ENCODE results near the gene MNT. TPM values are rescaled to one million over a fixed set of nuclear protein-coding genes. Genes with fewer than 3 reads are reported as not detected.

MNT gene
- total and polyA plus RNA-seq, 2 of the 8 experiments (the other 6 are each of a cell fraction or from before 2014, with no cell fraction given), result 5.0 to 17.3 TPM

- WGBS, 2 experiments (ENCODE audit: extremely low coverage in 1 of 2, insufficient coverage in 1 of 2, insufficient read length in 1 of 2, insufficient replicate concordance in 2 of 2, low coverage in 1 of 2, low lambda C conversion rate in 2 of 2, missing lambda C conversion rate in 1 of 2), result 82% methylated on average over 18 of the region's 18 CpGs; no CpG with 5 or more reads in 1 of the 2 experiments
- no peak overlapping the region for H3K27ac ChIP-seq (ENCODE audit: low read depth, low read length)
- H3K4me2 ChIP-seq (ENCODE audit: insufficient read depth in 1 of 2, low read depth in 2 of 2, low read length in 2 of 2), result 0 out of 4 replicates have a peak overlapping the region, but pooled peaks of 1 of the 2 experiments have one; percentile 27
These were observed 15.3 kb downstream of the MNT start for GRCh38 chr17:2385240-2386210.

More at GRCh38 chr17:2385240-2386210, 15.3 kb downstream of the MNT start:
- H3K4ac ChIP-seq (replicated peaks; ENCODE audit: insufficient read length, low read depth, low read length), result no peak overlapping the region
- no peak for DNase-seq (ENCODE audit: low read depth in 1 of 2, low spot score in 2 of 2)
- H3K23me2 ChIP-seq (ENCODE audit: low read depth, low read length), result no peaks in the 10 kb centered on the region
- H2BK120ac ChIP-seq (replicated peaks; ENCODE audit: low read depth, low read length), result no peak overlapping the region
- H2AK5ac ChIP-seq (ENCODE audit: low read depth, low read length), result no peak overlapping the region; the same call in 1 of the 2 replicates
- H2BK20ac ChIP-seq (ENCODE audit: low read length), result no peak overlapping the region
- CTCF ChIA-PET (ENCODE audit: partially characterized antibody), result interaction anchor here (0.7 to 11.8 kb wide), 7 partner anchors 13 to 33 kb away, joined by 3 to 216 read pairs (median 6); no protein-coding TSS in a partner anchor
- no peak overlapping the region for H4K5ac ChIP-seq (ENCODE audit: insufficient read length, low read depth, low read length)
- H2AFZ ChIP-seq (ENCODE audit: low read length), result no peak overlapping the region
- POLR2A ChIA-PET (ENCODE audit: partially characterized antibody), result interaction anchor here (0.9 to 15.4 kb wide), 6 partner anchors 12 to 26 kb away, joined by 3 to 193 read pairs (median 4); partner anchors contain the start of gene MNT
- no peak overlapping the region for H2BK5ac ChIP-seq (ENCODE audit: low read depth, low read length)
- no peak overlapping the region for H3K18ac ChIP-seq (ENCODE audit: extremely low read depth, low read length)
- H2BK15ac ChIP-seq (ENCODE audit: low read length), result no peak overlapping the region
- no peak overlapping the region for H4K8ac ChIP-seq (ENCODE audit: extremely low read depth, insufficient read depth, low read length)
- H3K4me1 ChIP-seq (replicated peaks in 1 of 4; ENCODE audit: control insufficient read depth in 3 of 4, insufficient read depth in 4 of 4, low read length in 3 of 4), result peaks cover 0 to 15% (median 7%) of the 10 kb centered on the region in 4 experiments; a peak in 5 of 7 replicates
- FAIRE-seq, result no peak
- peak overlapping the region in 2 of 4 experiments; percentile 13 to 19; a peak in 2 of 7 replicates for H3K9ac ChIP-seq (replicated peaks in 1 of 4; ENCODE audit: extremely low read depth in 1 of 4, low read depth in 3 of 4, low read length in 3 of 4)
- H3K9me3 ChIP-seq (ENCODE audit: insufficient read depth in 2 of 2, low read depth in 1 of 2, low read length in 1 of 2), result no peaks in the 10 kb centered on the region
- no peak overlapping the region for H3K4me3 ChIP-seq (ENCODE audit: extremely low read depth in 1 of 4, insufficient read depth in 2 of 4, low read depth in 3 of 4, low read length in 4 of 4)
- H3K23ac ChIP-seq (ENCODE audit: insufficient read length), result no peak overlapping the region
- H3K14ac ChIP-seq (ENCODE audit: insufficient read length), result no peak overlapping the region
- peaks cover 0 to 8% (median 5%) of the 10 kb centered on the region in 4 experiments; a peak in 3 of 8 replicates for H3K36me3 ChIP-seq (ENCODE audit: control insufficient read depth in 2 of 4, insufficient read depth in 4 of 4, low read length in 3 of 4)
- H4K91ac ChIP-seq (replicated peaks; ENCODE audit: insufficient read length, low read length), result no peak overlapping the region
- peaks cover 8 to 9% of the 10 kb centered on the region in 2 experiments for H4K20me1 ChIP-seq (replicated peaks in 1 of 2; ENCODE audit: control insufficient read depth in 1 of 2, insufficient read depth in 2 of 2, low read length in 2 of 2)
- H2BK12ac ChIP-seq (ENCODE audit: low read depth, low read length), result no peak overlapping the region
- H3K79me2 ChIP-seq (ENCODE audit: control insufficient read depth in 1 of 2, insufficient read depth in 2 of 2, low read length in 2 of 2), result peaks cover 0 to 3% of the 10 kb centered on the region in 2 experiments; a peak in 1 of 4 replicates
- H3K79me1 ChIP-seq (ENCODE audit: low read depth, low read length), result peaks cover 1% of the 10 kb centered on the region; the same call in 1 of the 2 replicates
- H3K27me3 ChIP-seq (replicated peaks in 1 of 4; ENCODE audit: control insufficient read depth in 3 of 4, extremely low read depth in 1 of 4, insufficient read depth in 3 of 4, low read length in 3 of 4), result no peaks in the 10 kb centered on the region
- H3K56ac ChIP-seq (replicated peaks; ENCODE audit: insufficient read length, low read depth, low read length), result no peak overlapping the region
